CMK (cell line): ENCODE measurements around the gene MYLK.

Experiments
- DNase-seq: peaks from one replicate; pipeline ENCODE4 v3.0.0-alpha.2; 2010; ENCODE audit warnings: low read depth

MYLK gene

GRCh38 chr3:123668906-123669305 lies 215.2 kb downstream of the MYLK start:
- DNase-seq, result no peak

GRCh38 chr3:123667784-123668183 lies 216.3 kb downstream of the MYLK start:
- DNase-seq, result no peak

GRCh38 chr3:123664753-123665152 lies 219.4 kb downstream of the MYLK start:
- DNase-seq, result no peak

GRCh38 chr3:123663977-123664376 lies 220.2 kb downstream of the MYLK start:
- no peak for DNase-seq

DNA sequence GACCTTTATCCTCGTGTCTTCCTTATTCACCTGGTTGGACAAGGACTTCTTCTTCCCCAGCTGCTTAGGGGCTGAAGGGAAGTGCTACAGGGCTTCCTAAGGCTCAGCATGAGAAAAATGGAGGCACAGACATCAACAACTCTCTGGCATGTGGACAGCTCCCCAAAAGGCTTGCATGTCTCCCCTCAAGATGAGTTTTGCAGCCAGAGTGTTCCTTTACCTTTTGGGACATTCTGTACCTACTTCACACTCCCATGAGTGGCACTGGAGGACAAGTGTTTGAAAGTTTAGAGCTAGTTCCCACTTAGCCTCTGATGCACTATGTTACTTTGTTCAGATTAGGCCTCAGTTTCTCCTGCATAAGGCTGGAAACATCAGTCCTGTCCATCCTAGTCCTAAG lies 222.2 kb downstream of the MYLK start:
- DNase-seq, result no peak

DNA sequence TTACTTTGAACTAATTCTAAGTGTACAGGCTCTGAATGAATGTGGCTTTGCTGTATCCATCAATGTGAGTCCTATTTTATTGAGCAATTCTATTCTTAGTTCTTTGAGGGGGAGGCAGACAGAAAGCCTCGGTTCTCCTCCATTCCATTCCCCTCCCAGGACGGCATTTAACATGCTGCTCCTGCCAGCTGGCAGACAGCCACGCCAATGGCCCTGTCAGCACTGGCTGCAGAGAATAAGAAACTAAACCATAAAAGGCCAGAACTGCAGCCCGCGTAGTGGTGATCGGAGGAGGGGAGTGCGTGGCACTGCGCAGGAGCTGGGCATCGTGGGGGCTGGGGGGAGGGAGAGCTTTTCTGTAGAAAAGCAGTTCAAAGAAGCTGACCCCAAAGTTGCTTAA lies 223.2 kb downstream of the MYLK start:
- no peak for DNase-seq

DNA sequence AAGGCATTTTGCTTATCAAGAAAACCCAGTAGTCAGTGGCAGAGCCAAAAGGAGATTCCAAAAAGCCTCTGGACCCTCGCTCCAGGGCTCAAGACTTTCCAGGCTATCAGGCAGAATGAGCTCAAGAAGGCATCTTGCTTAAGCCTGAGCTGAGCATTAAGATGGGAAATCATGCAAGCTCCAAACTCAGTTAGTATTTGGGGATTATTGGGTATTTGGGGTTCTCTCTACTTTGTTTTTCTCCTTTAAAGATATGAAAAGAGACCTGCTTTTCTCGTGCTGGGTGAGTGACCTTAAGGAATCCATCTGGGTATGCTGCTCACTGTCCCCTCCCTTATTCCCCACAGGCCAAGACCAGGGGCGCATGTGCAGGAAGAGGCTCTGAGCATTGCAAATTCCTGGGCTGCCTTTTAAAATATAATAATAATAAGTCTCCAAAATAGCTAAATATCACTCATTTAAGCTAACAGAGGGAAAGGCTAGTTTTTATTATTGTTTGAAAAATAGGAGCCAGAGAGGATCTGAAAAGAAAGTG lies 223.9 kb downstream of the MYLK start:
- DNase-seq, result no peak

DNA sequence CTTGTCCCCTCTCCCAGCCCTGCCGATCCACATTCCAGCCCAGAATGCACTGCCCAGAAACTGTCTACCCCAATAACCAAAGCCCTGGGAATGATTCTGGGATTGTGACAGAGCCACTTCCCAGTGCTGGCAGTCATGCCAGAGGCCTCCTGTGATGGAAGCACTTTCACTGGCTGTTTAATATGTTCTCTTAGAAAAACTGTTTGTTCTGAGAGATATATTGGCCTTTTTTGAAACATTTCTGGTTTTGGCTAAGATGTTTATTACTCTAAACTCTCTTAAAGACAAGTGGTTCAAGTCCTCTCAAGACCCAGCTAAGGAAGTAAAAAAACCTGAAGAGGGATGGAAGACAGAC lies 225.3 kb downstream of the MYLK start:
- no peak for DNase-seq

GRCh38 chr3:123658118-123658851 lies 225.8 kb downstream of the MYLK start:
- DNase-seq, result no peak

GRCh38 chr3:123657568-123657967 lies 226.6 kb downstream of the MYLK start:
- no peak for DNase-seq

GRCh38 chr3:123657111-123657510 lies 227.0 kb downstream of the MYLK start:
- DNase-seq, result no peak

DNA sequence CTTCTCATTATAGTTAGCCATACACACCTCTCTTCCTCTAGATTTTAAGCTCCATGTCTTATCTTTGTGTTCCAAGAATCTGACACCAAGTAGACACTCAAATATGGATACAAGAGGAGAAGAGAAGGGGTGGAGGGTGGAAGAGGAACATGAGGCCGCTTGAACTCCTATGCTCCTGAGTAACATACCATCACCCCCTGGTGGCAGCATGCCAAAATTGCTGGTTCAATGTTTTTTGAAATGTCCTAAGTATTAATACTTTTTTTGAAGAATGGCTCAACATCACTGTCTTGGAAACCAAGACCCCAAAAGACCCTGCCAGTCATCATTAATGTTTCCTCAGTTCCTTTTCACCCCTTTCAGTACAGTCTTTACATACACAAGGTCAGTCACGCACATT lies 227.4 kb downstream of the MYLK start:
- DNase-seq, result no peak

DNA sequence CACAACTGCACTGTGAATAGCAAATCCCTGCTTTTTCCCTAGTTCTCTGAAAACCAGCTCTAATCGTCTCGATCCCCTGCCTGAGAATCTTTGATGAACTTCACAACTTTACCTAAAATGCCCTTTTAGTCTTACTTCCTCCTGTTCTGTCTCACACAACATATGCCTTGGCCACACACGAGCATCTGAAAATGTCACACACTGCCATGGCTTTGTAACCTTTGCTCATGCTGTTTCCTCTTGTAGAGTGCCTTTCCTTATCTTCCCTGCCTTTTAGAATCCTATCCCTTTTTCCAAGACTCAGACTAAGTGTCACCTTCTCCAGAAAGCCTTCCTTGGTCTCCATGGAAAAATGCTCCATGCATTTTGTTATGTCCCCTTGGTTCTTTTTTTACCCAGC lies 227.9 kb downstream of the MYLK start:
- DNase-seq, result no peak

DNA sequence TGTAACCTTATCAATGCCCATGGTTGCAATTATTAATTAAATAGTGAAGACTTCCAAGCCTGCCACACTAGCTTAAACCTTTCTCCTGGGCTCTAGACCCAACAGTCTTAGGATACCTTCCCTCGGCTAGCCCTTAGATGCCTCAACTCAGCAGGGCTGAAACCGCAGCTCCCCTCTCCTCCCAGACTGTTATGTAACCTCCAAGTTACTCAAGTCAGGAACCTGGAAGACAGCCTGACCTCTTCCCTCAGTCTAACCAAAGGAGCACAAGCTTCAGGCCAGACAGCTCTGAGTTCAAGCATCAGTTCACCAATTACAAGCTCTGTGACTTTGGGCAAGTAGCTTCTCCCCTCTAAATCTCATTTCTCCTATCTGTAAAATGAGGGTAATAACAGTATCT lies 228.7 kb downstream of the MYLK start:
- no peak for DNase-seq

GRCh38 chr3:123653221-123653682 lies 230.9 kb downstream of the MYLK start:
- no peak for DNase-seq

- no peak for DNase-seq
These were observed 231.7 kb downstream of the MYLK start for GRCh38 chr3:123652342-123652984.

GRCh38 chr3:123651449-123652341 lies 232.4 kb downstream of the MYLK start:
- DNase-seq, result no peak

GRCh38 chr3:123650101-123650500 lies 234.0 kb downstream of the MYLK start:
- DNase-seq, result no peak

DNA sequence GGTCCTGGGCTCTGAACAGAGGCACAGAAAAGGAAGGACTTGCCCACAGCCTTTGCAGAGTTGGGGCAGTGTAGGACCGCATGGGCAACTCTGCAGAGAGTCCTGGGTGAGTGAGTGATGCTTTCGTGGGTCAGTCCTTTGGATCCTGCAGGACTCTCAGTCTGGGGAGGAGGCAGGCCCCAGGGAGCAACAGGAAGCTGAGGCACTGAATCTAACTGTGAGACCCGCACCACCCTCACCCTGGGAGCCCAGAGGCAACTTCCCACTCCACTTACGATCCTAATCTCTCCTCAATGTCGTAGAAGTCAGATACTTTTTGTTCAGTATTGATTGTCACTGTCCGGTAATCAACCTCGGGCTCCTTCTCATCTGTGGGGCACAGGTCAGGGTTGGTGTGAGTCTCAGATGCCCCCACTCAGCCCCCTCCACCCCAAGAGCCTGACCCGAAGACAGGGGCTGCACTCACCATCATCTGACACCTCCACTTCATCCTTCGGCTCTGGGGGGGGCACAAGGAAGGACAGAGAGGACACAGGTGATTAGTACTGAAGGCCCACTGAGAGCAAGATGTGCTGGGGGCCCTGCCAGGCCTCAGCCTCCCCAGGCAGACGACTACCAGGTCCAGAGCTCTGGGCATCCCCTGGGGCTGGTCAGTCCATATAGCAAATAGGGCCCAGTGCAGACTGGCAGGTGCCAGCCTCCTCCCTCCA lies 235.3 kb downstream of the MYLK start:
- DNase-seq, result no peak

DNA sequence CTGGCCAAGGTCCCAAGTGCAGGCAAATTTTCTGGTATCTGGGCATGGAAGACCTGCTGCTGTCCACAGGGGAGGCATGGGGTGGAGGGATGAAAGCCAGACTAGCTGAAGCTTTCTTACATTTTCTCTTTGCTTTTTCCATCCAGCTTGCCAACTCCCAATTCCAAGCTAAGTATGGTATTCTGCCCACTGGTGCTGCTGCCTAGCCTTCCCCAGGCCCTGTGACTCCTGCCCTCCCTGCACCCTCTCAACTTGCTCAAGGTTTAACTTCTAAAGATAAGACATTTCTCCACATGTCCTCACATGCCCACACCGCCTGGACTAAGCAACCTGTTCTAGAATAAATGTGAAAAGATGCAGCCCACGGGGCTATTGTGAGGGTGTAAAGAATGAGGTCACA lies 239.8 kb downstream of the MYLK start:
- DNase-seq, result no peak

DNA sequence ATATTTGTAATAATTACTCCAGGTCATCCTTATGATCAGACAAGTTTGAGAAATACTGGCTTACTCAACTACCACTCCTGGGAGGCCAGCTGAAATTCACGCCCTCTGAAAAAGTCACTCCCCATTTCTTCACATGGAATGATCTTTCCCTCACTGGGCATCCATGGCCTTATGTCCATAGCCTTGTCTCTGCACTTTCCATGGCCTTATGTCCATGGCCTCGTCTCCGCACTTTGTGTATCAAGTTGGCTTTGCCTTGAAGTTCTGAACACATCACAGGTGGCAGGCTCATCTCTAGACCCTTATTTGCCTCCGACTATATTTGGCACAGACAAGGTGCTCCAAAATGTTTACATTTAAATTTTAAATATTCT lies 241.2 kb downstream of the MYLK start:
- no peak for DNase-seq
